GM13977 (cell line): ENCODE measurements around the gene LPIN3.

Experiments
- DNase-seq: peaks from one replicate; pipeline ENCODE4 v3.0.0; 2012; ENCODE audit warnings: low spot score
- in situ Hi-C: fragments of 300-500 bp; cut with MboI; formaldehyde crosslinking; loops from one replicate; pipeline ENCODE4 v1.12.0; 2022; ENCODE audit warnings: low sequenced_read_pairs, low pct_unique_long_range_greater_than_20kb, mixed read lengths, inconsistent platforms; ENCODE audit not compliant: unreplicated experiment
- TF ChIP-seq, protein P1 (sequence below): IDR thresholded peaks from 2 replicates; pipeline ENCODE4 v1.5.1; 2012; ENCODE audit warnings: mild to moderate bottlenecking, control low read depth; ENCODE audit not compliant: insufficient read depth; ENCODE audit errors: extremely low read depth, missing control alignments

The LPIN3 gene

DNA sequence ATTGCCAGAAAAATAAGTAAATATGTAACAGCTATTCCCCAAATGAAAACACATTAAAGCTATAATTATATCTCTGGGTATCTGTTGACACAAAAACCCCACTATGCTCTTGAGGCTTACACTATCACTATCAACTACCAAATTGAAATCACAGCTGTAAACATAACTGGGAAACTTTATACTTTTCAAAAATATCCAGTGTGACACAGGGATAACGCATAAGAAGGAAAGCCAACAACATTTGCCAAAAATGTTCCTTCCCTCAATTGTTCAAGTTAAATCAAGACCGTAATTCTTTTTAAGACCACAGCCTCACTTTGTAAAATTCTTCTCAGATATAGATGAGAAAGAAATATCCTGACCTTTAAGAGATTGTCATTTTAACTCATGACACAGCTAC is 26.2 kb upstream of the LPIN3 start:
- no peak for DNase-seq
- in situ Hi-C loops = no loop called here
- TF ChIP-seq, protein P1, sequence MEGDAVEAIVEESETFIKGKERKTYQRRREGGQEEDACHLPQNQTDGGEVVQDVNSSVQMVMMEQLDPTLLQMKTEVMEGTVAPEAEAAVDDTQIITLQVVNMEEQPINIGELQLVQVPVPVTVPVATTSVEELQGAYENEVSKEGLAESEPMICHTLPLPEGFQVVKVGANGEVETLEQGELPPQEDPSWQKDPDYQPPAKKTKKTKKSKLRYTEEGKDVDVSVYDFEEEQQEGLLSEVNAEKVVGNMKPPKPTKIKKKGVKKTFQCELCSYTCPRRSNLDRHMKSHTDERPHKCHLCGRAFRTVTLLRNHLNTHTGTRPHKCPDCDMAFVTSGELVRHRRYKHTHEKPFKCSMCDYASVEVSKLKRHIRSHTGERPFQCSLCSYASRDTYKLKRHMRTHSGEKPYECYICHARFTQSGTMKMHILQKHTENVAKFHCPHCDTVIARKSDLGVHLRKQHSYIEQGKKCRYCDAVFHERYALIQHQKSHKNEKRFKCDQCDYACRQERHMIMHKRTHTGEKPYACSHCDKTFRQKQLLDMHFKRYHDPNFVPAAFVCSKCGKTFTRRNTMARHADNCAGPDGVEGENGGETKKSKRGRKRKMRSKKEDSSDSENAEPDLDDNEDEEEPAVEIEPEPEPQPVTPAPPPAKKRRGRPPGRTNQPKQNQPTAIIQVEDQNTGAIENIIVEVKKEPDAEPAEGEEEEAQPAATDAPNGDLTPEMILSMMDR = no peak

DNA sequence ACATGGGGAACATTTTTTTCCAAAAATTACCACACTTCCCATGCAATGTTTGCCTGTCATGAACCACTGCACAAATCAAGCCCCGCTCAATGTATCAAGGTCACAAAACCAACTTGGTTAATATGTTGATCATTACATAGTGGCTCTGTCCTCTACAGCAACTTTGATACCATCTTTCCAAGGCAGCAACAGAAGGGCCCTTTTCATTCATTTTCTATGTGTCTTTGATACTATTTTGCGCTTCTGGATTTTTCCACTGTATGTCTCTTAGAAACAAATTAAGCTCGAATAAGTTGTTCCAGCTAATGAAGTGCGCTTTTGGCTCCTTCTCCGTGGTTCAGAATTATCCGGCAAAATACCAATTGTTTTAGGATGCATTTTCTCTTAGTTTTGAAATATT is 24.6 kb upstream of the LPIN3 start:
- no peak for DNase-seq
- in situ Hi-C loops = no loop called here
- TF ChIP-seq, protein P1 = no peak

GRCh38 chr20:41316602-41317545 is 23.7 kb upstream of the LPIN3 start:
- in situ Hi-C loops = no loop called here
- DNase-seq = peak; percentile 88
- TF ChIP-seq, protein P1 = no peak

DNA sequence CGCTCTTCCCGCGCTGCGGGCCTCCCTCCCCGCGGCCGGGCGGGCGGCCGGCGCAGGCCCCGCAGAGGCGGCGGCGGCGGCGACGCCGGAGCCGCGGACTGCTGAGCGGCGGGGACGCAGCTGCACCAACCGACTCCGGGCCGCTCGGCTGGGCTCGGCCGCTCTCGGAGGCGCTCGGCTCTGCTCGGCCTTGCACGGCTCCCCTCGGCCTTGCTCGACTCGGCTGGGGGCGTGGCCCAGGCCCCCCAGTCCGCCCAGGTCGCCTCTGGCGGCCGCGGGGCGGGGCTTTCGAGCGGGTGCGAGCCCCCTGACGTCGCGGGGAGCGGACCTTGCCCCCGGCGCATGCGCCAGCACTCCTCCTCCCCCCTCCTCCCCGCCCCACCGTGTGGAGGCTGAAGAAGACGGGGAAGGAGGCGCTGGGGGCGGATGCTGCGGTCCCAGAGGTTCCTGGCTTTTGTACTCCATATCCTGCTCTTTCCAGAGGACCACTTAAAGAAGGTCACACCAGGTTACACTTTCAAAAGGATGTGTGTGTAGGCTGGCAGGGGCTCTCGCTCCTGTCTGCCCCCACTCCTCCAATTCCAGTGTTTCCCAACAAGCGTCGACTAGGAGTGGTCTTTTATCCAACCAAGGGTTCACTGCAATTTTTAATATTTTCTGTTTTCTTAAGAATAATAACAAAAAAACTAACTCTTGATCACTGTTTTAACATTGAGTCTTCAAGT is 22.9 kb upstream of the LPIN3 start, which contains the start of gene ZHX3:
ZHX3 (minus strand) TSS at position 186 of the 725 bp plus-strand sequence. CDS start 112,815 bp downstream, outside the sequence.
- peak; percentile 100 for DNase-seq
- TF ChIP-seq, protein P1 = no peak
- in situ Hi-C loops = no loop called here

DNA sequence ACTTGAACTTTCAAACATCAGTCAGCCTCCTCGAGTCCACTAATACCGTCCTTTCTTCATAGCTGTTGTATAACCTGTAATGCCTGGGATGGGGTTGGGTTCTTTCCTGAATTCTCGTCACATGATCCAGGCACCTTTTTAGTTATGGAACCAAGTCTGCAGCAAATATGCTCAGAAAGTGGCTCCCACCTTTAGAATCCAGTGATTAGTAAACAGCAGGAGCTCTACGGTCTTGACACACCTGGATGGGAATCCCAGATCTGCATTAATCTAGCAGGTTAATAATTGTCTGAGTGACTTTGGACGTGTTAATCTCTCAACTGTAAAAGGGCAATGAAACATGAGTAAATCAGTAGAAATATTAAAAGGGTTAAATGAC is 22.4 kb upstream of the LPIN3 start:
- in situ Hi-C loops = no loop called here
- no peak for DNase-seq
- TF ChIP-seq, protein P1 = no peak

- DNase-seq = no peak
- TF ChIP-seq, protein P1 = no peak
- in situ Hi-C loops = no loop called here
Observed at GRCh38 chr20:41320441-41320840, 20.2 kb upstream of the LPIN3 start.
